ENCODE measurements around the gene HDAC4.
A peak's percentile ranks its signal among the peaks of the same experiment; 100 is the strongest.

Gene HDAC4

DNA sequence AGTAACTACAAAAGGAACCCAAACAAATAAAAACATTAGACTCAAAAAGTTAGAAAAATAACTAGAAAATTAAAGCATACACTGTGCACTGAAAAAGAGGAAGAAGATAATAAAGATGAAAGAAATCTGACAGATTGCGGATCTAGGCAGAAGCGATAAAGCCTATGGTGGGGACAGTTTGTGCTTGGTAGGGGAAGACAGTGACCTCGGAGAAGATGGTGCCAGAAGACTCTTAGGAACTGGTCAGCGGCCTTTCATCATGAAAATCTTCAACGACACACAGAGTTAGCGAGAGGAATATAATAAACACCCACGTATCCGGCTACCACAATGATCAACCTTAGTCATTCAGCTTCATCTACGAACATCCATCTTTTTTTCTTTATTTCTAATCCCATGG lies 180.5 kb downstream of the HDAC4 start:
- no peaks in the 10 kb centered on the region for H3K9me3 Mint-ChIP-seq
- DNase-seq (ENCODE audit: low spot score in 2 of 2) (no peak), ATAC-seq (ENCODE audit: low read depth) (no peak)
- H3K4me3 Mint-ChIP-seq = no peak overlapping the region
- H3K27ac Mint-ChIP-seq = no peak overlapping the region
- H3K36me3 Mint-ChIP-seq = no peaks in the 10 kb centered on the region
- no peaks in the 10 kb centered on the region for H3K27me3 Mint-ChIP-seq
- peaks cover 33% of the 10 kb centered on the region for H3K4me1 Mint-ChIP-seq

DNA sequence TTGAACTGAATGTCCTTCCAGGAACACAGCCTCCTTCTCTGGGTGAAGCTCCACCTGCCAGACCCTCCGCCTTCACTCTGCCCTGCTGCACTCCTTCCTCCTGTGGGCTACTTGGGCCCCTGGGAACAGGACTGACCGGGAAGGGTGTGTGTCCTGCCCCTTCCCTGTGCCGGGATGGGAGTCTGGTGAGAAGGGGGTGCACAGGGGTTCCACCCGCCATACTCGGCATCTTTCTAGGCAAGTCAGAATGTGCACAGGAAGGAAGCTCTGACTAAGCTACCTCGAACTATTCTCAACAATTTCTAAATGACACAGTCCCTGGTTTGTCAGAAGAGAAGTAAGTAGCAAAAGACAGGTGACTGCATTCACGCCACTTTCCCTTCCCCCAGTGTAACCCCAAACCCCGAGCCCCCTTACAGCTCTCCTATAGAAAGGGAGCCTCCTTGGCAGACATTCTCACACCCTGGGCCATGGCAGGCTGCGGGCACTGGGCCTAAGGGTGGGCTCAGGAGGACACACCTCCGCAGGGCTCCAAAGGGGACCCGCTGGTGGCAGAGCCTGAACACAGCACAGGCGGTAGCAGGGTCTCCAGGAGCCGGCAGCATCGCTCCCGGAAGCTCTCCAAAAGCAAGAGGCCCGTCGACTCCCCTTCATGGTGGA lies 184.1 kb downstream of the HDAC4 start:
- DNase-seq (ENCODE audit: low spot score in 2 of 2) = no peak
- Mint-ChIP-seq H3K27me3 (peaks cover 4% of the 10 kb centered on the region), H3K9me3 (no peaks in the 10 kb centered on the region), H3K27ac (no peak overlapping the region), H3K4me3 (peak overlapping the region; percentile 46), H3K4me1 (peaks cover 25% of the 10 kb centered on the region), H3K36me3 (peaks cover 5% of the 10 kb centered on the region)
- ATAC-seq (ENCODE audit: low read depth) = no peak

- DNase-seq (ENCODE audit: low spot score in 2 of 2) (no peak), ATAC-seq (ENCODE audit: low read depth) (no peak)
- Mint-ChIP-seq H3K36me3 (peaks cover 5% of the 10 kb centered on the region), H3K27ac (no peak overlapping the region), H3K9me3 (no peaks in the 10 kb centered on the region), H3K27me3 (peaks cover 4% of the 10 kb centered on the region), H3K4me1 (peaks cover 23% of the 10 kb centered on the region), H3K4me3 (no peak overlapping the region)
Observed at GRCh38 chr2:239215988-239216613, 184.7 kb downstream of the HDAC4 start.

- Mint-ChIP-seq H3K4me1 (peaks cover 23% of the 10 kb centered on the region), H3K27ac (no peak overlapping the region), H3K27me3 (peaks cover 4% of the 10 kb centered on the region)
Observed at GRCh38 chr2:239215136-239215925, 185.5 kb downstream of the HDAC4 start.

GRCh38 chr2:239214725-239215124 lies 186.1 kb downstream of the HDAC4 start:
- H3K4me1 Mint-ChIP-seq = peaks cover 20% of the 10 kb centered on the region
- no peaks in the 10 kb centered on the region for H3K9me3 Mint-ChIP-seq
- H3K27me3 Mint-ChIP-seq = peaks cover 4% of the 10 kb centered on the region
- no peak overlapping the region for H3K4me3 Mint-ChIP-seq
- peaks cover 5% of the 10 kb centered on the region for H3K36me3 Mint-ChIP-seq
- H3K27ac Mint-ChIP-seq = no peak overlapping the region
- ATAC-seq (ENCODE audit: low read depth) = no peak
- no peak for DNase-seq (ENCODE audit: low spot score in 2 of 2)

More at GRCh38 chr2:239215136-239215925, 185.5 kb downstream of the HDAC4 start:
- no peaks in the 10 kb centered on the region for H3K9me3 Mint-ChIP-seq
- DNase-seq (ENCODE audit: low spot score in 2 of 2) = no peak
- no peak overlapping the region for H3K4me3 Mint-ChIP-seq
- peaks cover 5% of the 10 kb centered on the region for H3K36me3 Mint-ChIP-seq
- no peak for ATAC-seq (ENCODE audit: low read depth)

DNA sequence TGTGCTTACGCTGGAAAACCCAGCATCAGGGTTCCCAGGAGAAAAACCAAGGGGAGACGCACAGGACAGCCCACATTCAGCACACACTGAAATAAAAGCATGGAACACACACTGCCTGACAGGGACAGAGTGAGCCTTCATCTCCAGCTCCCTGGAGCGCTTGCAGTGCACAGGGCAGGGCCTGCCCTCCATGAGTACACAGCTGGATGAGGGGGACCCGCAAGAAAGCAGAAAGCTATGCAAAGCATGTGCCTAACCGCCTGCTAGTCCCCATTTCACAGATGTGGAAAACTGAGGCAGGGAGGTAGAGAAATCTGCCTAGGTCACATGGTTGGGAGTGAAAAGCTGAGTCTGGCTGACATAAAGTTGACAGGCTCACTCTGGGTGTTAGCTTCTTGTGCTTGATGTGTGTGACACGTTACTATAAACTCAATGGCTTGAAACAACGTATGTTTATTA lies 187.1 kb downstream of the HDAC4 start:
- Mint-ChIP-seq H3K27ac (no peak overlapping the region), H3K4me1 (peaks cover 19% of the 10 kb centered on the region)

DNA sequence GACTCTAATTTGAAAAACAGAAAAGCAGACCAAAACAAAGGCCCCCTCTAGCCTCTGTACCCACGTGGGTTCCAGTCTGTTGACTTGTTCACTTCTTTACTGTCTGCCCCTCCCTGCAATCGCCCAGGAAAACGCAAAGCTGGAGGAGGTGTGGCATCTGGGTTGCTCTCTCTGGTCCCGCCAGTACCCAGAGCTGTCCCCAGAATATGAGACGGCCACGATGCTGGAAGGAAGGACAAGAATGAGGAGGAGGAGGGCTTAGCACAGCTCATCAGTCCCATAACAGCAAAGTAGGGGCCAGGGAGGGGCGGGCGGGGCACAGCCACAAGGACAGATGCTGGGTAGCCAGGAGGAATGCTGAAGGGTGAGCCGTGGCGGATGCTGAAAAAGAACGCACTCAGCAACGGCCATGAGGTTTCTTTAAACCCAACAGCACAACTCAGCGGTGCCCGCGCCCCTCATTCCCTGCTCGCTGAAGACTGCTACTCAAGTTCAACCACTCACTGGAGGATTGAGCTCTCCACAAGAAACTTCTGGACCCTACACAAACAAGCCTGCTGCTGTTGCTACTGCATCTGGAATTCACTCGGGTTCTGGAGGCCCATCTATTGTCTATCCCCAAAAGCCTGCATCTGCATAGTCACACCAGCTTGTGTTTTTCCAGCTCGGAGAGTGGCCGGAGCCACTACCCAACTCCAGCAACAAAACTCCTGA lies 187.7 kb downstream of the HDAC4 start:
- Mint-ChIP-seq H3K36me3 (peaks cover 5% of the 10 kb centered on the region), H3K4me1 (peaks cover 19% of the 10 kb centered on the region), H3K27ac (no peak overlapping the region), H3K9me3 (no peaks in the 10 kb centered on the region), H3K27me3 (peaks cover 4% of the 10 kb centered on the region), H3K4me3 (no peak overlapping the region)
- DNase-seq (ENCODE audit: low spot score in 2 of 2) = no peak
- no peak for ATAC-seq (ENCODE audit: low read depth)

More for the DNA sequence above, 187.1 kb downstream of the HDAC4 start:
- ATAC-seq (ENCODE audit: low read depth) (no peak), DNase-seq (ENCODE audit: low spot score in 2 of 2) (no peak)
- H3K4me3 Mint-ChIP-seq = no peak overlapping the region
- H3K27me3 Mint-ChIP-seq = peaks cover 4% of the 10 kb centered on the region
- no peaks in the 10 kb centered on the region for H3K9me3 Mint-ChIP-seq
- H3K36me3 Mint-ChIP-seq = peaks cover 5% of the 10 kb centered on the region

- H3K4me1 Mint-ChIP-seq = peaks cover 15% of the 10 kb centered on the region
Observed at GRCh38 chr2:239212121-239212928, 188.5 kb downstream of the HDAC4 start.

GRCh38 chr2:239211396-239212094 lies 189.3 kb downstream of the HDAC4 start:
- H3K4me1 Mint-ChIP-seq = peaks cover 10% of the 10 kb centered on the region

More at GRCh38 chr2:239212121-239212928, 188.5 kb downstream of the HDAC4 start:
- no peak overlapping the region for H3K27ac Mint-ChIP-seq
- H3K27me3 Mint-ChIP-seq = peaks cover 4% of the 10 kb centered on the region
- DNase-seq (ENCODE audit: low spot score in 2 of 2) (no peak), ATAC-seq (ENCODE audit: low read depth) (no peak)
- H3K9me3 Mint-ChIP-seq = no peaks in the 10 kb centered on the region
- no peak overlapping the region for H3K4me3 Mint-ChIP-seq
- H3K36me3 Mint-ChIP-seq = peaks cover 5% of the 10 kb centered on the region

DNA sequence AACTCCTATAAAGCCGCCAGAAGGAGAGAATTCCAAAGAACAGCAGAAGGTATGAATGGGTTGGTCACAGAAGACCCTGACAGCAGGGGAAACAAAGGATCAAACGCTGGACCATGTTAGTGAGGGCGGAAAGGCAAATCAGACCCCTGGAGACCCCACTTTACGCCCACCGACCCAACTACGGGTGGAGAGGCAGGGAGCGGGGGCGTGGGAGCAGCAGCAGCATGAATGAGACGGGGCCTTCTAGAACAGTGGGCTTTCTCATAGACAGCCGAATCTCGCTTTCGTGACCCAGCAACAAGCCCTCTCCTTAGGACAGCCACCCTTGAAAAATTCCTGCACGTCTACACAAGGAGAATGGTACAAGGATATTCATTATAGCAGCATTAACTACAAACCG lies 191.0 kb downstream of the HDAC4 start:
- peaks cover 9% of the 10 kb centered on the region for H3K4me1 Mint-ChIP-seq
- peaks cover 5% of the 10 kb centered on the region for H3K36me3 Mint-ChIP-seq
- no peaks in the 10 kb centered on the region for H3K9me3 Mint-ChIP-seq
- ATAC-seq (ENCODE audit: low read depth) (no peak), DNase-seq (ENCODE audit: low spot score in 2 of 2) (no peak)
- peaks cover 1% of the 10 kb centered on the region for H3K27me3 Mint-ChIP-seq
- no peak overlapping the region for H3K27ac Mint-ChIP-seq
- H3K4me3 Mint-ChIP-seq = no peak overlapping the region

More at GRCh38 chr2:239211396-239212094, 189.3 kb downstream of the HDAC4 start:
- Mint-ChIP-seq H3K36me3 (peaks cover 5% of the 10 kb centered on the region), H3K9me3 (no peaks in the 10 kb centered on the region), H3K27ac (no peak overlapping the region), H3K4me3 (no peak overlapping the region), H3K27me3 (peaks cover 4% of the 10 kb centered on the region)
- ATAC-seq (ENCODE audit: low read depth) (no peak), DNase-seq (ENCODE audit: low spot score in 2 of 2) (no peak)

GRCh38 chr2:239208465-239209180 lies 192.2 kb downstream of the HDAC4 start:
- no peak for ATAC-seq (ENCODE audit: low read depth)
- Mint-ChIP-seq H3K4me3 (no peak overlapping the region), H3K27me3 (no peaks in the 10 kb centered on the region), H3K9me3 (no peaks in the 10 kb centered on the region), H3K36me3 (peaks cover 3% of the 10 kb centered on the region), H3K27ac (no peak overlapping the region), H3K4me1 (peaks cover 7% of the 10 kb centered on the region)
- no peak for DNase-seq (ENCODE audit: low spot score in 2 of 2)

DNA sequence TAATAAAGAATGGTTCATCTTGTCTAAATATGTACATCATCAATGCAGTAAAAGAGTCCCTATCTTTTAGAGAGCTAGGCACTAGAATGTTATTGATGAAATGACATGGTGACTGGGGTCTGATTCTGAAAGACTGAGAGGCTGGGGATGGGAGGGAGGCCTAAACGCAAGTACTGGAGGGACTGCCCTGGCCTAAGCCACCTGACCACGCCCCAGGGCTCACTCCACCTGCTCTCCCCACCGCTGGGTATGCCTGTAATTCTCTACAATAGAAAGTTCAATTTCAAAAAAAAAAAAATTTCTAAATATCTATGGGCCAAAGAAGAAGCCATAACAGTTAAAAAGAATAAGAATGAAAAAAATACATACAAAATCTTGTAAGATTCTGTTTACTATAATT lies 194.0 kb downstream of the HDAC4 start:
- Mint-ChIP-seq H3K9me3 (no peaks in the 10 kb centered on the region), H3K27ac (no peak overlapping the region), H3K4me1 (peaks cover 7% of the 10 kb centered on the region)

More for the DNA sequence above, 194.0 kb downstream of the HDAC4 start:
- H3K36me3 Mint-ChIP-seq = peaks cover 3% of the 10 kb centered on the region
- DNase-seq (ENCODE audit: low spot score in 2 of 2) = no peak
- H3K4me3 Mint-ChIP-seq = no peak overlapping the region
- no peak for ATAC-seq (ENCODE audit: low read depth)
- H3K27me3 Mint-ChIP-seq = no peaks in the 10 kb centered on the region

Measured in memory B cell (primary cell).